ENCODE measurements around the gene VPS13D. TPM values are rescaled to one million over a fixed set of nuclear protein-coding genes. Genes with fewer than 3 reads are reported as not detected.

VPS13D gene
- total RNA-seq, 1 experiment from 2014 or later, result 20.2 TPM

GRCh38 chr1:12201352-12202189 lies 28.3 kb upstream of the VPS13D start:
- H3K23ac ChIP-seq (ENCODE audit: insufficient read length, low read depth, low read length), result no peak overlapping the region
- no peaks in the 10 kb centered on the region; the same call in 1 of the 2 replicates for H3K4me1 ChIP-seq (ENCODE audit: insufficient read depth, low read length)
- H3K36me3 Mint-ChIP-seq (ENCODE audit: insufficient read depth in 1 of 3, low read depth in 3 of 3), result no peaks in the 10 kb centered on the region; a peak in 1 of 7 replicates
- H3K4me2 ChIP-seq (ENCODE audit: insufficient read depth, insufficient read length, low read length), result no peak overlapping the region
- H2BK20ac ChIP-seq (ENCODE audit: low read depth, low read length, poor library complexity, severe bottlenecking), result no peak overlapping the region
- no peak overlapping the region for H3K14ac ChIP-seq (ENCODE audit: insufficient read depth, low read length)
- no peak overlapping the region for H3K27ac Mint-ChIP-seq
- H3K9ac ChIP-seq (ENCODE audit: extremely low read depth, insufficient read length, low read length), result no peak overlapping the region
- H4K20me1 ChIP-seq (ENCODE audit: control insufficient read depth, insufficient read depth, insufficient read length), result no peaks in the 10 kb centered on the region
- H3K9me3 Mint-ChIP-seq, result no peaks in the 10 kb centered on the region; a peak in 1 of 5 replicates
- no CpG with 5 or more reads among the region's 18 CpGs for WGBS (ENCODE audit: extremely low coverage, insufficient read length, low lambda C conversion rate)
- H4K91ac ChIP-seq (ENCODE audit: insufficient read length, low read depth, low read length), result no peak overlapping the region
- no peaks in the 10 kb centered on the region for H3K9me3 ChIP-seq (ENCODE audit: control insufficient read depth, low read depth, low read length)
- no peak overlapping the region for H3T11ph ChIP-seq (ENCODE audit: low read length)
- H2AFZ ChIP-seq (ENCODE audit: low read length), result no peak overlapping the region
- no peak overlapping the region for H2BK5ac ChIP-seq (ENCODE audit: insufficient read length, low read length)
- no peak overlapping the region for H3K18ac ChIP-seq (ENCODE audit: insufficient read length, low read depth, low read length)
- no peak overlapping the region for H3K27ac ChIP-seq (ENCODE audit: insufficient read length, low read depth, low read length)
- no peaks in the 10 kb centered on the region for H3K79me2 ChIP-seq (ENCODE audit: insufficient read depth, low read length)
- DNase-seq, result no peak
- no peak overlapping the region for H3K4ac ChIP-seq (ENCODE audit: low read depth, low read length)
- H3K23me2 ChIP-seq (ENCODE audit: insufficient read length, low read depth, low read length, poor library complexity, severe bottlenecking), result peaks cover 3% of the 10 kb centered on the region
- H2AK5ac ChIP-seq (ENCODE audit: insufficient read length, low read length), result no peak overlapping the region
- no peak overlapping the region for H3K56ac ChIP-seq (ENCODE audit: insufficient read length, low read depth, low read length)
- no peaks in the 10 kb centered on the region for H3K79me1 ChIP-seq (ENCODE audit: insufficient read depth, low read depth, low read length, poor library complexity, severe bottlenecking)
- no peak overlapping the region for H2BK15ac ChIP-seq (ENCODE audit: low read depth, low read length)
- H2BK12ac ChIP-seq (ENCODE audit: insufficient read length, low read depth, low read length), result no peak overlapping the region
- H3K4me3 Mint-ChIP-seq, result no peak overlapping the region
- TF ChIP-seq CTCF (conservative IDR thresholded peaks at IDR 0.05), result no peak
- peaks cover 21 to 35% of the 10 kb centered on the region in 2 experiments for H3K4me1 Mint-ChIP-seq
- no peak overlapping the region for H4K8ac ChIP-seq (replicated peaks; ENCODE audit: insufficient read length, low read depth, low read length)
- H2BK120ac ChIP-seq (ENCODE audit: low read depth, low read length, poor library complexity, severe bottlenecking), result no peak overlapping the region
- H4K5ac ChIP-seq (ENCODE audit: insufficient read length, low read depth, low read length), result no peak overlapping the region
- no peaks in the 10 kb centered on the region for H3K27me3 Mint-ChIP-seq (ENCODE audit: low read depth)
- H3K27me3 ChIP-seq (ENCODE audit: insufficient read depth, low read length), result no peaks in the 10 kb centered on the region

Data from H9 (cell line).